GM03348 (cell line): Measurements from ENCODE around the gene COL19A1.
"Not testable (repeated sequence)": the region's sequence is repeated elsewhere in the genome, so short reads cannot be mapped to it uniquely, and the experiment has no call there.

Experiments used
- DNase-seq: peaks from one replicate; pipeline ENCODE4 v3.0.0; 2012; ENCODE audit warnings: low spot score

COL19A1 gene

GRCh38 chr6:69965974-69966373 is 99.6 kb downstream of the COL19A1 start:
- DNase-seq = not testable (repeated sequence)

- DNase-seq = no peak
Observed at GRCh38 chr6:69973138-69973537, 106.8 kb downstream of the COL19A1 start.

GRCh38 chr6:69973763-69974162 is 107.4 kb downstream of the COL19A1 start:
- DNase-seq = no peak

GRCh38 chr6:69974193-69974592 is 107.8 kb downstream of the COL19A1 start:
- no peak for DNase-seq

DNA sequence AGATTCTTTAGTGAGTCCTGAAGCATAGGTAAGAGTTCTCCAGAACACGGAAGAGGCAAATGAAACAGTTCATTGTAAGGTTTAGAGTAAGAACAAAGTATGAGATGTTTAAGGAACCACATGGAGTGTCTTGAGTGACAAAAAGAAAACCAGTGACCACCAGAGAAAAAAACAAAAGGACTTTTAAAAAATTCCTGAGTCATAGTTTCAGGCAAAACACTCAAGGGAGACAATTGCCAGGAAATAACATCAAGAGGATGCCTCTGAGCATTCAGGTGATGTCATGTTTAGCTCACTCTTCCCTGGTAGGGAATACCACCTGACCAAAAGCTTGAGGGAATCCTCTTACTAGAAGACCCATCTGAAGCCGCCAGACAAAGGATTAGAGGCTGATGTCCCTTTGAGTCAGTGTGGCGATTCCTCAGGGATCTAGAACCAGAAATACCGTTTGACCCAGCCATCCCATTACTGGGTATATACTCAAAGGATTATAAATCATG is 110.3 kb downstream of the COL19A1 start:
- no peak for DNase-seq

- no peak for DNase-seq
Observed at GRCh38 chr6:69980624-69981023, 114.3 kb downstream of the COL19A1 start.

- DNase-seq = no peak
Observed at GRCh38 chr6:69984506-69984905, 118.2 kb downstream of the COL19A1 start.

DNA sequence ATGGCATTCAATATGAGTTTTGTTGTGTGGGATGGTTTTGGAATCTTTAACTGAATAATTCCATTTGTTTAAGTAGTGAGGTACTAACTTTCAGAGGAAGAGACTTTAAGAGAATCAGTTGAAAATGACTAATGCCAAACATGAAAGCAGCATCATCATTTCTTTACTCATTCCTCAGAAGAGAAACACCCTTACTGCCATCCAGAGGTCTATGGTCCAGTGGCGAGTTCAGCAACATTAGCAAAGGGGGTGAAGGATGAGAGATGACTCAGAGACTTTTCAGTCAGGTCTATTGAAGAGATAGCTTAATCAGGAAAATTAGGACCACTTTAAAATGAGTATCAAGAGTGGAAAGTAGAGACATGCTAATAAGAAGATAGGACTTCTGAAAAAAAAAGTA is 118.8 kb downstream of the COL19A1 start:
- no peak for DNase-seq

DNA sequence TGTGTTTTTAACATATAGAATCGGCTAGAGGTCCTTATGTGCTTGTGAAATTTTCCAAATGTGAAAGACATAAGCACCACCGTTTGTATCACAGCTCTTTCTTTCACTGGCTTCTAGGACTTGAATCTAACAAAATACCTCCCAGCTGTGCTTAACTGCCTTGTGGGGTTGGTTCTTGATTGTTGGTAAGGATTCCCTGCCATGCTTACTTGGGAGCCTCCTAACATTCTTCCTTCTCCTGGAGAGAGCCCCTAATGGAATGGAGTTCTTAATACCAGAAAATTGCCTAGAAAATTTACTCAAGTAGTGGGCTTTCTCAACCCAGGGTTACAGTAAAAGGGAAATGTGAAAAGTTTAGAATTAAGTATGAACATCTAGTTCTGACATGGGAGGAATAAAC is 121.2 kb downstream of the COL19A1 start:
- no peak for DNase-seq

- no peak for DNase-seq
Observed at GRCh38 chr6:69988458-69989126, 122.2 kb downstream of the COL19A1 start.

DNA sequence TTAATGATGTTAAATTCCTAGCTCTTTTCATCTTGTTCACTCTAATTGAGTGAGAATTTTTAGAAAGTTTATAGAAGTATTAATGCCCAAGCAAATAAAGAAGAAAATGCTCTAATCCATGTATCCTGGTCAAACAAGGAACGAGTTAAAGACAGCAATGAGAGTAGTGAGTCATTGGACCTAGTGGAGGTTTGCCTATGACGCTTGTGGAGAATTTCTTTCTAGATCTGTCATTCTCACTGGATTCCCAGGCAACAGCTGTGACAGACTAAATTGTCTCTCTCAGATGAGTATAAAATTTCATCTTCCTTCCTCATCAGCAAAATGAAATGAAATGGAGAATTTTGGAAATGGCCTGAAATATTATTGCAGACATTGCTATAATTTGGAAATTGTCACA is 127.9 kb downstream of the COL19A1 start:
- DNase-seq = no peak

- DNase-seq = no peak
Observed at GRCh38 chr6:70008189-70008588, 141.8 kb downstream of the COL19A1 start.

GRCh38 chr6:70010339-70010738 is 144.0 kb downstream of the COL19A1 start:
- not testable (repeated sequence) for DNase-seq

- DNase-seq = not testable (repeated sequence)
Observed at GRCh38 chr6:70023201-70023600, 156.8 kb downstream of the COL19A1 start.

GRCh38 chr6:70028246-70028645 is 161.9 kb downstream of the COL19A1 start:
- no peak for DNase-seq

DNA sequence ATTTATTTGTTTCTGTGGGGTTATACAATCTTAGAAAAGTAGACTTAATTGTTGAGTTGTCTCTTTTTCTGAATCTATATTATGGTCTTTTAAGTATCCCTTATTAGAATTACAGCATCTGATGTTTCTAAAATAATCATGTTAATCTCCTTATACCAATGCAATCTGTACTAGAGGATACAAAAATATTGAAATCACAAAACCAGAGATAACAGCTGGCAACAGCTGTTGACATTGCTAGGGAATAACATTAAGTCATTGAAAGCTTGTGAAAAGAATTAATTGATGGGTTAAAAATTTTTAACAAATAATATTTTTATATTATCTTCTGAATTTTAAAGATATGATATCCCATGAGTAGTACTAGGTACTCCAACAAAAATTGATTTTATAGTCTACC is 162.6 kb downstream of the COL19A1 start:
- DNase-seq = no peak

DNA sequence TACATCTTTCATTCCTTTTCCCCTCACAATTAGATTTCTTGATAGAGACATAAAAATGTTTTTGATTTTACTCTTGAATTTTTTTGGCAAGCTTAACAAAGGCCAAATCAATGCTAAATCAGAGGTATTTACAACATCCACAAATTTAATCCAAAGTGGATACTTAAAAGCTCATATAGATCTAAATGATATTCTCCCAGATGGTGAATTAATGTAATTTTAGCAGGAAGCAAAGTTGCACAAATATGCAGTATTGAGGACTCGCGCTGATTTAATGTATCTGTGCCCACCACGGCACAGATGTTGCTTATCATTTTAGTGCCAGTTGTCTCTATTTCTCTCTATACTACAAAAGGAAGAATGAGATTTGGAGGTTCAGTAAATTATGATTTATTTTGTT is 167.4 kb downstream of the COL19A1 start:
- DNase-seq = no peak

DNA sequence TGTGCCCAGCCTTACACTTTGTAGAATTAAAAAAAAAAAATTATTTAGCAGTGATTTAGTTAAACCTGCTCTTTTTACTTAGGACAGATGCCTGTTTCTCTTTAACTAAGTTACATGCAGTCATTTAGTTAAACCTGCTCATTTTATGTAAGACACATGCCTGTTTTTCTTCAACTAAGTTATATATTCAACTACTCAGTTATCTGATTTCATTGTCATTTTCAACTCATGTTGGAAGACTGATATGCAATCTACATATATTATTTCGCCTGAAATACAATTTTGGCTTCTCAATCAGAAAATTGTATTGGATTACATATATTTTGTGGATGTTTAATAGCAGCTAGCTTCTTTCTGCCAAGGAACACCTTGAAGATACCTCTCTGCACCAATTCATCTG is 171.1 kb downstream of the COL19A1 start:
- no peak for DNase-seq

- no peak for DNase-seq
Observed at GRCh38 chr6:70040766-70041165, 174.4 kb downstream of the COL19A1 start.

- no peak for DNase-seq
Observed at GRCh38 chr6:70041411-70041810, 175.1 kb downstream of the COL19A1 start.

DNA sequence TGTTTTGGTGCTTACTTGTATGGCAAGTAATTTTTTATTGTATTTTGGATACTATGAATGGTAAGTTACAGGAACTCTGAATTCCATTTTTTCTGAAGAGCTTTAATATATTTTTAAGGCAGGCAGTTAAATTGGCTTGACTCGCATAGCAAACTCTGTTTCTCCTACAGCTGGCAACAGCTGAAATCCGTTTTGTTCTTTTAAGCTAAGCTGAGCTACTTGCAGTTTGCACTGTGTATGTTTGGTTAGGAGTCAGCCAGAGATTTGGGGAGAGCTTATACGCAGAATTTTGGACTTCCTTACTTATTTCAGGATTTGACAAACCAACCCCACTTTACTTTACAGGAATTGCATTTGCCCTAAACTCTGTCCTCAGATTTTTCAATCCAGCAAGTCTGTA is 179.1 kb downstream of the COL19A1 start:
- DNase-seq = no peak

DNA sequence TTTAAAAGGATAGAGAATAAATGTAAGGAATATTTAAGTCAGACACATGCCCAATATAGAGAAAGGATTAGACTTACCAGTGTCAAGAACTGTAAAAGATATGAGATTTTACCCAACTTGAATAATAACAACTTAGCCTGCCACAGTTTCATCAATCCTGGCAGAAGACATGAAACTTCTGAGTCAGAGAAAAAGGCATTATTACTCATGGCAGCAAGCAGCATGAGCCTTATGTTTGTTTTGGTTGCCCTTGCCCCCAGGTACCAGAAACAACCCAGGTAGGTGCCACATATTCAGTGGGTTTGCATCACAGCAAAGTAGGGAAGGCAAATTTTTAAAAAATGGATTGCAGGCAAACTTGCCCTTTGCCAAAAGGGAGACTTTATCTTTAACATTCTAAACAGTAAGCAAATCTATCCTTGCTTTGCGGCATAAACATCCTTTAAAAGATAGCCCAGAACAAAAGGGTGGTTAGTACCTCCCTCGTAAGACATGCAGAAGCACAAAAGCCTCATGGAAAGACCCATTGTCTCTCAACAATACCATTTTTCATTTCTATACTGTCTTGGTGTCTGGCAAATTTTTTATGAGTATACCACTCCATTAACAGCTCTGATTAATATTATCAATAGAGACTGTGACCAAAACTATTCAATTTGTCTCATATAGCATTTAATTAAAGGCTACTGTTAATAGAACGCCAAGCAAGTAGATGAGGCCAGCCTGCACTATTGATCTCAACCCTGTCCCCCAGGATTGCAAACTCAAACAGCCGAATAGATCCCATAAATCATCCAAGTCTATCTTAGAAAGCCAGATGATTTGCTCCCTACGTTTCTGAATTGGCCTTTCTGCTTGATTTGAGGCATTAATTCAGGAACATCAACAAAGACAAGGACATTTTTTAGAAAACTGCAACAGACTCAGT is 185.1 kb downstream of the COL19A1 start:
- no peak for DNase-seq

DNA sequence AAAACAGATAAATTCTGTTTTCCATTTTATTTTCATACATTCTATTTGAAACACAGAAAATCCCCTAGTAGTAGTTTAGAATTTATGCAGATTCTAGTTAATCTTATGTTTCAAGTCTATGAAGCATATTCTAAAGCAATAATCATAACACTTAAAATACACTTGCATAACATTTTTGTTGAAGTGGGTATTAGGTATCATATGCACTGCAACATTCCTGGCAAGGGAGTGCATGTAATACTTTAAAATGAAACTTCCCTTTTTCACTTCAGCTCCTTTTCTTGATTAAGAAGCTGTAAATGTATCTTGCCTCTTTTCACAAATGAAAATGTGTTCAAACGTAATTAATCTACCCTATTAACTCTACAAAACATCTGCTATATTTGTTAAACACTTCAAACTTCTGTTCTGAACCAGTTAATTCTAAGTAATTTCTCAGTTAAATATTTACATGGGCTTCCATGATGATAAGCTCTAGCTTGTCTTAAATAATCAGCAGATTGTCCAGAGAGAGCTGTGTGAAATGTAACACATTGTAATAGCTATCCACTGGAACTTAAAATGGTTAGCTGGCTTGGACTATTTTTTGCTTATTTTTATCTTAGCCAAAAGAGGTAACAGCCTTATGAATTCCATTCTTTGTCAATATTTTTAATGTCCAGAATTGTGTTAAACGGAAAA is 192.8 kb downstream of the COL19A1 start:
- no peak for DNase-seq
